IMR-90 (cell line): ENCODE results near the gene TNFRSF25. TPM values are rescaled to one million over a fixed set of nuclear protein-coding genes. Genes with fewer than 3 reads are reported as not detected.

Experiments
- ATAC-seq: fragments of 200-7000 bp; cut with Tn5 transposase; 2 replicates; pipeline ENCODE4 v1.9.1; 2020; ENCODE audit warnings: low read depth, mild to moderate bottlenecking, moderate library complexity
- BruUV-seq: library from RNA; stranded (reverse); fragments of 400-500 nt; replicated peaks from 2 replicates; lab custom pipeline; 2021; lab: Mats Ljungman, UMichigan
- CTCF ChIA-PET: fragments of 300-600 bp; formaldehyde crosslinking; extraction: SDS; loops from one replicate; lab custom pipeline; 2021; ENCODE audit warnings: antibody characterized with exemption; lab: Yijun Ruan, JAX
- POLR2A ChIA-PET: fragments of 300-600 bp; sonication (Branson Sonifier 250); formaldehyde crosslinking; loops from one replicate; lab custom pipeline; 2022; ENCODE audit warnings: antibody characterized with exemption; ENCODE audit not compliant: unreplicated experiment; lab: Charles Lee
- DNase-seq: peaks from one replicate; pipeline ENCODE4 v3.0.0; 2013
- H2AFZ ChIP-seq: replicated peaks from 2 replicates; pipeline ENCODE3; 2013; ENCODE audit warnings: low read length, mild to moderate bottlenecking; ENCODE audit not compliant: poor library complexity
- H2AK5ac ChIP-seq: 2 replicates; pipeline ENCODE4 v1.6.1; 2013; ENCODE audit warnings: low read depth, low read length, inconsistent platforms
- H2AK9ac ChIP-seq: replicated peaks from 2 replicates; pipeline ENCODE3; 2013; ENCODE audit warnings: mild to moderate bottlenecking, low read depth, low read length, moderate library complexity; ENCODE audit not compliant: poor library complexity
- H2BK120ac ChIP-seq: 2 replicates; pipeline ENCODE4 v1.6.1; 2013; ENCODE audit warnings: low read depth, low read length, inconsistent platforms
- H2BK15ac ChIP-seq: 3 replicates; pipeline ENCODE4 v1.6.1; 2013; ENCODE audit warnings: low read depth, low read length, inconsistent platforms
- H2BK20ac ChIP-seq: 2 replicates; pipeline ENCODE4 v1.6.1; 2013; ENCODE audit warnings: low read depth, mild to moderate bottlenecking, inconsistent platforms, low read length, moderate library complexity
- H2BK5ac ChIP-seq: 2 replicates; pipeline ENCODE4 v1.6.1; 2013; ENCODE audit warnings: mild to moderate bottlenecking, low read depth, low read length, inconsistent platforms; ENCODE audit not compliant: poor library complexity, severe bottlenecking
- H3K14ac ChIP-seq: replicated peaks from 2 replicates; pipeline ENCODE4 v1.6.1; 2013; ENCODE audit warnings: low read depth, low read length, inconsistent platforms
- H3K18ac ChIP-seq: 2 replicates; pipeline ENCODE4 v1.6.1; 2013; ENCODE audit warnings: low read depth, low read length, control low read depth
- H3K23ac ChIP-seq: 2 replicates; pipeline ENCODE4 v1.6.1; 2013; ENCODE audit warnings: low read depth, low read length, inconsistent platforms
- H3K27ac ChIP-seq: 2 replicates; pipeline ENCODE4 v1.5.1; 2013; ENCODE audit warnings: mild to moderate bottlenecking, control low read depth, low read length; ENCODE audit not compliant: insufficient read depth
- H3K27me3 ChIP-seq: 2 replicates; pipeline ENCODE4 v1.6.1; 2013; ENCODE audit warnings: low read length; ENCODE audit not compliant: control insufficient read depth, insufficient read depth
- H3K36me3 ChIP-seq: 2 replicates; pipeline ENCODE4 v1.6.1; 2013; ENCODE audit warnings: low read length, mixed read lengths; ENCODE audit not compliant: control insufficient read depth, insufficient read depth
- H3K4ac ChIP-seq: 2 replicates; pipeline ENCODE4 v1.6.1; 2013; ENCODE audit warnings: low read depth, low read length, inconsistent platforms
- H3K4me1 ChIP-seq: 2 replicates; pipeline ENCODE4 v1.6.1; 2013; ENCODE audit warnings: low read length, mixed read lengths; ENCODE audit not compliant: control insufficient read depth, insufficient read depth
- H3K4me2 ChIP-seq: 2 replicates; pipeline ENCODE4 v1.6.1; 2013; ENCODE audit warnings: low read depth, mild to moderate bottlenecking, control low read depth, low read length, moderate library complexity
- H3K4me3 ChIP-seq: 2 replicates; pipeline ENCODE4 v1.5.1; 2013; ENCODE audit warnings: low read depth, mild to moderate bottlenecking, control low read depth, low read length, moderate library complexity; ENCODE audit not compliant: insufficient read depth
- H3K56ac ChIP-seq: 2 replicates; pipeline ENCODE4 v1.6.1; 2013; ENCODE audit warnings: low read length, inconsistent platforms; ENCODE audit not compliant: insufficient read depth; ENCODE audit errors: extremely low read depth
- H3K79me1 ChIP-seq, 2 experiments: 2 replicates each; pipeline ENCODE4 v1.6.1; 2013; ENCODE audit warnings: low read length in 2 of 2, inconsistent platforms in 1 of 2, low read depth in 1 of 2
- H3K9ac ChIP-seq: 2 replicates; pipeline ENCODE4 v1.6.1; 2013; ENCODE audit warnings: low read depth, low read length, control low read depth
- H3K9me1 ChIP-seq: 2 replicates; pipeline ENCODE4 v1.6.1; 2013; ENCODE audit warnings: low read length, inconsistent platforms; ENCODE audit not compliant: insufficient read depth
- H3K9me3 ChIP-seq: 2 replicates; pipeline ENCODE4 v1.6.1; 2013; ENCODE audit warnings: low read length; ENCODE audit not compliant: control insufficient read depth, insufficient read depth
- H4K20me1 ChIP-seq: 2 replicates; pipeline ENCODE4 v1.6.1; 2013; ENCODE audit warnings: low read length, inconsistent platforms; ENCODE audit not compliant: insufficient read depth
- H4K5ac ChIP-seq: 2 replicates; pipeline ENCODE4 v1.6.1; 2013; ENCODE audit warnings: mild to moderate bottlenecking, low read depth, low read length, control low read depth
- H4K8ac ChIP-seq, 2 experiments: 2 replicates each; pipeline ENCODE4 v1.6.1; 2013; ENCODE audit warnings: low read depth in 2 of 2, low read length in 2 of 2, control low read depth in 1 of 2, inconsistent platforms in 1 of 2
- H4K91ac ChIP-seq: 2 replicates; pipeline ENCODE4 v1.6.1; 2013; ENCODE audit warnings: low read depth, low read length, inconsistent platforms; ENCODE audit not compliant: insufficient read depth
- BHLHE40 ChIP-seq: fragments of 150-350 bp; IDR thresholded peaks from 2 replicates; pipeline ENCODE4 v1.6.1; 2016; ENCODE audit warnings: mild to moderate bottlenecking, low read depth, low read length
- CHD1 ChIP-seq: IDR thresholded peaks from 2 replicates; pipeline ENCODE4 v1.6.1; 2012; ENCODE audit warnings: low read depth, low read length, improper control_type of control experiment
- ELK1 ChIP-seq: fragments of 150-350 bp; IDR thresholded peaks from 2 replicates; pipeline ENCODE4 v1.6.1; 2016; ENCODE audit warnings: low read depth, mild to moderate bottlenecking, low read length, moderate library complexity, borderline replicate concordance
- FOS ChIP-seq: fragments of 150-350 bp; IDR thresholded peaks from 2 replicates; pipeline ENCODE4 v1.6.1; 2016; ENCODE audit warnings: low read depth, low read length
- MAFK ChIP-seq: IDR thresholded peaks from 2 replicates; pipeline ENCODE4 v1.6.1; 2012; ENCODE audit warnings: low read depth, low read length, improper control_type of control experiment
- MAZ ChIP-seq: IDR thresholded peaks from 2 replicates; pipeline ENCODE4 v1.6.1; 2012; ENCODE audit warnings: low read depth, mild to moderate bottlenecking, low read length, improper control_type of control experiment, moderate library complexity, borderline replicate concordance
- MXI1 ChIP-seq: IDR thresholded peaks from 2 replicates; pipeline ENCODE4 v1.6.1; 2012; ENCODE audit warnings: low read depth, mild to moderate bottlenecking, low read length, moderate library complexity, borderline replicate concordance
- NFE2L2 ChIP-seq: fragments of 150-350 bp; IDR thresholded peaks from 2 replicates; pipeline ENCODE4 v1.6.1; 2016; ENCODE audit warnings: low read depth, mild to moderate bottlenecking, low read length
- POLR2A ChIP-seq: IDR thresholded peaks from 2 replicates; pipeline ENCODE4 v1.6.1; 2012; ENCODE audit warnings: mild to moderate bottlenecking, low read depth, low read length
- RAD21 ChIP-seq: IDR thresholded peaks from 2 replicates; pipeline ENCODE4 v1.6.1; 2012; ENCODE audit warnings: low read length, improper control_type of control experiment
- RCOR1 ChIP-seq: IDR thresholded peaks from 2 replicates; pipeline ENCODE4 v1.6.1; 2012; ENCODE audit warnings: mild to moderate bottlenecking, low read length, improper control_type of control experiment; ENCODE audit not compliant: insufficient replicate concordance
- RFX5 ChIP-seq: IDR thresholded peaks from 2 replicates; pipeline ENCODE4 v1.8.0; 2012; ENCODE audit warnings: low read depth, mild to moderate bottlenecking, low read length, moderate library complexity
- SMC3 ChIP-seq: fragments of 150-350 bp; IDR thresholded peaks from 2 replicates; pipeline ENCODE4 v1.6.1; 2016; ENCODE audit warnings: low read depth, mild to moderate bottlenecking, antibody characterized with exemption, low read length, moderate library complexity
- USF2 ChIP-seq: fragments of 150-350 bp; IDR thresholded peaks from 2 replicates; pipeline ENCODE4 v1.6.1; 2017; ENCODE audit warnings: mild to moderate bottlenecking, antibody characterized with exemption, low read length, low read depth
- WGBS, 2 experiments: methylation state at CpG; one replicate each; pipeline versions ENCODE4 v1.1.5 to v1.1.7; 2013; ENCODE audit warnings: missing lambda C conversion rate in 2 of 2; ENCODE audit not compliant: insufficient read length in 1 of 2; ENCODE audit errors: extremely low coverage in 2 of 2; 5-methylcytosine and 5-hydroxymethylcytosine counted together
- dilution Hi-C: fragments of 300-500 bp; cut with HindIII; formaldehyde crosslinking; loops from one replicate; pipeline ENCODE4 v1.14.3; 2018; ENCODE audit warnings: low sequenced_read_pairs; ENCODE audit not compliant: unreplicated experiment
- in situ Hi-C: fragments of 300-500 bp; cut with MboI; formaldehyde crosslinking; loops from 3 replicates; pipeline ENCODE4 v1.14.3; 2019; ENCODE audit warnings: low sequenced_read_pairs, inconsistent platforms, mixed read lengths
- intact Hi-C: fragments of 100-400 bp; cut with micrococcal nuclease; formaldehyde crosslinking; loops from 2 replicates; pipeline ENCODE4 v1.10.0; 2022
- polyA plus RNA-seq, 3 experiments: library from polyadenylated mRNA; depleted of rRNA; stranded (reverse); fragments of >200 nt; gene quantifications; 2 replicates each; pipeline ENCODE4 v1.2.3, GENCODE V29; 2012; ENCODE audit warnings: low replicate concordance in 1 of 3
- total RNA-seq: library from RNA; depleted of rRNA; stranded (reverse); fragments of >200 nt; gene quantifications from 2 replicates; pipeline ENCODE4 v1.2.3, GENCODE V29; 2012
- TF ChIP-seq, protein P1 (sequence below): conservative IDR thresholded peaks from 2 replicates; pipeline ENCODE4 v1.5.1; 2012; ENCODE audit warnings: mild to moderate bottlenecking, low read depth, low read length, improper control_type of control experiment

TNFRSF25 gene
- total and polyA plus RNA-seq, 2 of the 4 experiments (the other 2 are of a cell fraction) = 1.3 to 11.2 TPM

- Histone ChIP-seq H2BK20ac (no peak overlapping the region), H4K8ac (no peak overlapping the region), H2BK15ac (no peak overlapping the region), H2AK5ac (no peak overlapping the region), H3K9me3 (no peaks in the 10 kb centered on the region), H4K5ac (no peak overlapping the region), H3K4me2 (no peak overlapping the region), H3K27ac (no peak overlapping the region), H3K4ac (no peak overlapping the region), H3K27me3 (no peaks in the 10 kb centered on the region), H3K23ac (no peak overlapping the region), H2AK9ac (peak overlapping the region; percentile 82), H3K4me3 (no peak overlapping the region), H3K18ac (no peak overlapping the region), H3K14ac (no peak overlapping the region), H3K9me1 (no peaks in the 10 kb centered on the region), H2AFZ (peak overlapping the region; percentile 63), H3K79me1 (no peaks in the 10 kb centered on the region; a peak in 1 of 4 replicates), H3K4me1 (no peaks in the 10 kb centered on the region), H3K9ac (no peak overlapping the region), H3K56ac (no peak overlapping the region), H2BK120ac (no peak overlapping the region), H4K20me1 (peaks cover 7% of the 10 kb centered on the region), H3K36me3 (peaks cover 22% of the 10 kb centered on the region), H2BK5ac (no peak overlapping the region), H4K91ac (no peak overlapping the region)
- BruUV-seq = no TSS peak
- CTCF ChIA-PET = no interaction called here
- ATAC-seq (peak; percentile 93), DNase-seq (no peak)
- intact Hi-C loops (no loop called here), dilution Hi-C loops (no loop called here), in situ Hi-C loops (no loop called here)
- 5% methylated on average over 8 of the region's 33 CpGs; no CpG with 5 or more reads in 1 of the 2 experiments for WGBS, 2 experiments
- POLR2A ChIA-PET = no interaction called here
- TF ChIP-seq ELK1 (no peak), POLR2A (no peak), USF2 (no peak), MAZ (no peak), MAFK (no peak), BHLHE40 (no peak), SMC3 (peak; percentile 50; the same call in 1 of the 2 replicates), CHD1 (no peak), NFE2L2 (no peak), RAD21 (peak; percentile 44), RCOR1 (no peak), RFX5 (no peak), MXI1 (no peak), FOS (no peak)
- TF ChIP-seq, protein P1, sequence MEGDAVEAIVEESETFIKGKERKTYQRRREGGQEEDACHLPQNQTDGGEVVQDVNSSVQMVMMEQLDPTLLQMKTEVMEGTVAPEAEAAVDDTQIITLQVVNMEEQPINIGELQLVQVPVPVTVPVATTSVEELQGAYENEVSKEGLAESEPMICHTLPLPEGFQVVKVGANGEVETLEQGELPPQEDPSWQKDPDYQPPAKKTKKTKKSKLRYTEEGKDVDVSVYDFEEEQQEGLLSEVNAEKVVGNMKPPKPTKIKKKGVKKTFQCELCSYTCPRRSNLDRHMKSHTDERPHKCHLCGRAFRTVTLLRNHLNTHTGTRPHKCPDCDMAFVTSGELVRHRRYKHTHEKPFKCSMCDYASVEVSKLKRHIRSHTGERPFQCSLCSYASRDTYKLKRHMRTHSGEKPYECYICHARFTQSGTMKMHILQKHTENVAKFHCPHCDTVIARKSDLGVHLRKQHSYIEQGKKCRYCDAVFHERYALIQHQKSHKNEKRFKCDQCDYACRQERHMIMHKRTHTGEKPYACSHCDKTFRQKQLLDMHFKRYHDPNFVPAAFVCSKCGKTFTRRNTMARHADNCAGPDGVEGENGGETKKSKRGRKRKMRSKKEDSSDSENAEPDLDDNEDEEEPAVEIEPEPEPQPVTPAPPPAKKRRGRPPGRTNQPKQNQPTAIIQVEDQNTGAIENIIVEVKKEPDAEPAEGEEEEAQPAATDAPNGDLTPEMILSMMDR = peak; percentile 69
Observed at GRCh38 chr1:6475381-6476133, 9.6 kb upstream of the TNFRSF25 start.
